Measurements from ENCODE around the gene TEX22.

DNA sequence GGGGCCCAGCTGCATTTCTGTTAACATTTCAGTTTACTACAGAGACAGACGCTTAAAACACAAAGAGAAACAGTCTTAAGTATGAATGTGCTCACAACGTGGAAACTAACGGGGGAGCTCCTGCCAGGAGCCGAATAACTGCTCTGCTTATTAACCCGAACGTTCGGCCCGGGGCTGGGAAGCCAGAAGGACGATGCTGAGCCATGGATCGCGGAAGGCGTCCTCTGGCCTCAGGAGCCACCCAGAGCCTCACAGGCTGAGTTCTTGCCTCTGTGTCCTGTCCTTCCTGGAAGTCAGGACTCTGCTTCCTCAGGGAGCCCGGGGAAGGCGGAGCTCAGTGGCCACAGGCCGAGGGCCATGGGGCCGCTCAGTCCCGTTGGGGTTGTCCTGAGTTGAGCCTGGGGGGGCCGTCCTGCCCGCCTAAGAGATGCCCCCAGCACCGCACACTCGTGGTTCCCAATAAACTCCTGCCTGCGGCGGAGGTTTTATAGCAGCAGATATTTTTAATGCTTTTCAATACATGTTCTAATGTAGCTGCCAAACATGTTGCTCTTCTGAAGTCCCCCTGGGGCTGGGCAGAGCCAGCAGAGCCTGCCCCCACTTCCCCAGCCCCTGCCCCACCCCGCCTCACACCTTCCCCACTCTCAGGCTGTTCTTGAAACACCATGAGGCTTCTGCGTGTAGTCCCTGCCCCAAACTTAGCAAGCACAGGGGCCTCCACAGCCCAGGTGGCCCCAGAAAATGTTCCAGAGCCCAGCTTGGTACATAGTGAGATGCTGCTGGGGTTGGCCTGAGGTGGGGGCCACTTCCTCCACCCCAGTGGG, 3.4 kb upstream of the TEX22 start:
- TF ChIP-seq IRF2 (CRISPR knock-in tag; IDR thresholded peaks at IDR 0.05; ENCODE audit: borderline replicate concordance, low read depth) (no peak), ESRRA (CRISPR knock-in tag; IDR thresholded peaks at IDR 0.05; ENCODE audit: borderline replicate concordance) (no peak), NR2C2 (CRISPR knock-in tag; IDR thresholded peaks at IDR 0.05) (no peak), CREB1 (CRISPR knock-in tag; IDR thresholded peaks at IDR 0.05) (no peak), ZNF423 (CRISPR knock-in tag; IDR thresholded peaks at IDR 0.05) (no peak), TEAD1 (CRISPR knock-in tag; IDR thresholded peaks at IDR 0.05) (no peak), MXD4 (CRISPR knock-in tag; IDR thresholded peaks at IDR 0.05; ENCODE audit: borderline replicate concordance) (no peak), TP53 (CRISPR knock-in tag; IDR thresholded peaks at IDR 0.05) (no peak), TEAD4 (CRISPR knock-in tag; IDR thresholded peaks at IDR 0.05) (no peak), JUN (CRISPR knock-in tag; IDR thresholded peaks at IDR 0.05) (no peak)
- TF ChIP-seq, protein P1, sequence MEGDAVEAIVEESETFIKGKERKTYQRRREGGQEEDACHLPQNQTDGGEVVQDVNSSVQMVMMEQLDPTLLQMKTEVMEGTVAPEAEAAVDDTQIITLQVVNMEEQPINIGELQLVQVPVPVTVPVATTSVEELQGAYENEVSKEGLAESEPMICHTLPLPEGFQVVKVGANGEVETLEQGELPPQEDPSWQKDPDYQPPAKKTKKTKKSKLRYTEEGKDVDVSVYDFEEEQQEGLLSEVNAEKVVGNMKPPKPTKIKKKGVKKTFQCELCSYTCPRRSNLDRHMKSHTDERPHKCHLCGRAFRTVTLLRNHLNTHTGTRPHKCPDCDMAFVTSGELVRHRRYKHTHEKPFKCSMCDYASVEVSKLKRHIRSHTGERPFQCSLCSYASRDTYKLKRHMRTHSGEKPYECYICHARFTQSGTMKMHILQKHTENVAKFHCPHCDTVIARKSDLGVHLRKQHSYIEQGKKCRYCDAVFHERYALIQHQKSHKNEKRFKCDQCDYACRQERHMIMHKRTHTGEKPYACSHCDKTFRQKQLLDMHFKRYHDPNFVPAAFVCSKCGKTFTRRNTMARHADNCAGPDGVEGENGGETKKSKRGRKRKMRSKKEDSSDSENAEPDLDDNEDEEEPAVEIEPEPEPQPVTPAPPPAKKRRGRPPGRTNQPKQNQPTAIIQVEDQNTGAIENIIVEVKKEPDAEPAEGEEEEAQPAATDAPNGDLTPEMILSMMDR (IDR thresholded peaks at IDR 0.05) = no peak
- TF ChIP-seq, protein P2, sequence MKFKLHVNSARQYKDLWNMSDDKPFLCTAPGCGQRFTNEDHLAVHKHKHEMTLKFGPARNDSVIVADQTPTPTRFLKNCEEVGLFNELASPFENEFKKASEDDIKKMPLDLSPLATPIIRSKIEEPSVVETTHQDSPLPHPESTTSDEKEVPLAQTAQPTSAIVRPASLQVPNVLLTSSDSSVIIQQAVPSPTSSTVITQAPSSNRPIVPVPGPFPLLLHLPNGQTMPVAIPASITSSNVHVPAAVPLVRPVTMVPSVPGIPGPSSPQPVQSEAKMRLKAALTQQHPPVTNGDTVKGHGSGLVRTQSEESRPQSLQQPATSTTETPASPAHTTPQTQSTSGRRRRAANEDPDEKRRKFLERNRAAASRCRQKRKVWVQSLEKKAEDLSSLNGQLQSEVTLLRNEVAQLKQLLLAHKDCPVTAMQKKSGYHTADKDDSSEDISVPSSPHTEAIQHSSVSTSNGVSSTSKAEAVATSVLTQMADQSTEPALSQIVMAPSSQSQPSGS (CRISPR knock-in tag; IDR thresholded peaks at IDR 0.05; ENCODE audit: borderline replicate concordance, low read depth) = no peak
- TF ChIP-seq, protein P3, sequence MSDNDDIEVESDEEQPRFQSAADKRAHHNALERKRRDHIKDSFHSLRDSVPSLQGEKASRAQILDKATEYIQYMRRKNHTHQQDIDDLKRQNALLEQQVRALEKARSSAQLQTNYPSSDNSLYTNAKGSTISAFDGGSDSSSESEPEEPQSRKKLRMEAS (CRISPR knock-in tag; IDR thresholded peaks at IDR 0.05) = no peak

Data from WTC11 (cell line).